Stomach (tissue), 19 donors: ENCODE data around the gene CEP20. TPM values are rescaled to one million over a fixed set of nuclear protein-coding genes. Genes with fewer than 3 reads are reported as not detected.
"Not testable (repeated sequence)": the region's sequence is repeated elsewhere in the genome, so short reads cannot be mapped to it uniquely, and the experiment has no call there.

ENCODE experiments used
- DNase-seq, 2 donors: peaks; one replicate each; pipeline versions ENCODE4 v3.0.0 to v3.0.0-alpha.2; 2013 to 2019
- H3K27ac ChIP-seq, 5 donors: fragments of 200-600 bp in 4 of 5; sonication (generic) in 4 of 5; one replicate each; pipeline ENCODE4 v1.5.1; 2013 to 2019; ENCODE audit warnings: mild to moderate bottlenecking in 1 of 5, moderate library complexity in 1 of 5
- H3K27me3 ChIP-seq, 3 donors: fragments of 200-600 bp; sonication (generic); one replicate each; pipeline ENCODE4 v1.5.1; 2017 to 2019; ENCODE audit warnings: mixed run types in 1 of 3
- H3K36me3 ChIP-seq, 4 donors: fragments of 200-600 bp; sonication (generic); 1 replicate in 3 of 4; 2 replicates in 1 of 4; pipeline ENCODE4 v1.5.1; 2016 to 2019
- H3K4me1 ChIP-seq, 4 donors: fragments of 200-600 bp; sonication (generic); one replicate each; pipeline ENCODE4 v1.5.1; 2016 to 2019
- H3K4me3 ChIP-seq, 4 donors: fragments of 200-600 bp; sonication (generic) in 3 of 4; one replicate each; pipeline ENCODE4 v1.5.1; 2016 to 2019; ENCODE audit warnings: mild to moderate bottlenecking in 1 of 4
- H3K9me3 ChIP-seq, 4 donors: fragments of 200-600 bp; sonication (generic); one replicate each; pipeline ENCODE4 v1.5.1; 2016 to 2019
- EP300 ChIP-seq: sonication (generic); formaldehyde crosslinking; IDR thresholded peaks from one replicate; pipeline ENCODE4 v1.6.1; 2017; ENCODE audit warnings: antibody characterized with exemption
- POLR2A ChIP-seq, 4 donors: fragments of 450-650 bp; IDR thresholded peaks; one replicate each; pipeline ENCODE4 v1.6.1; 2016; ENCODE audit warnings: antibody characterized with exemption in 4 of 4, control low read depth in 2 of 4, mild to moderate bottlenecking in 1 of 4, moderate library complexity in 1 of 4
- POLR2AphosphoS5 ChIP-seq, 3 donors: sonication (generic); formaldehyde crosslinking; IDR thresholded peaks; one replicate each; pipeline ENCODE4 v1.6.1; 2016; ENCODE audit warnings: antibody characterized with exemption in 3 of 3
- WGBS, 5 donors: extraction: QIAGEN DNeasy Blood & Tissue Kit in 3 of 5; methylation state at CpG; one replicate each; pipeline versions ENCODE4 v1.1.5 to v1.1.7; 2013 to 2018; 5-methylcytosine and 5-hydroxymethylcytosine counted together
- intact Hi-C: fragments of 100-400 bp; cut with DNase I; formaldehyde crosslinking; loops from one replicate; pipeline ENCODE4 v1.15.1; 2023; ENCODE audit warnings: low total_unique reads
- long read RNA-seq, 10 donors: transcript quantifications; one replicate each; lab custom pipeline, GENCODE V29; 2026
- polyA plus RNA-seq, 3 donors: library from polyadenylated mRNA; stranded (reverse); fragments of 200-250 nt; gene quantifications; one replicate each; pipeline ENCODE4 v1.2.3, GENCODE V29; 2013
- total RNA-seq, 5 donors: library from RNA; depleted of rRNA; stranded (reverse); fragments of >200 nt; gene quantifications; one replicate each; pipeline versions ENCODE4 v1.1.0 to v1.2.3, GENCODE V29; 2014 to 2016
- TF ChIP-seq, protein P1 (sequence below), 7 experiments: fragments of 450-650 bp in 4 of 7; fragments of 200-600 bp in 3 of 7; sonication (generic) in 3 of 7; IDR thresholded peaks; one replicate each; pipeline ENCODE4 v1.5.1; 2016 to 2019; ENCODE audit warnings: antibody characterized with exemption in 7 of 7, control low read depth in 2 of 7, mild to moderate bottlenecking in 1 of 7
- donor health status: healthy with polysubstance abuse.
- donor health status: Bipolar disorder and iron deficiency.
- donor health status: healthy.

CEP20 gene, protein sequence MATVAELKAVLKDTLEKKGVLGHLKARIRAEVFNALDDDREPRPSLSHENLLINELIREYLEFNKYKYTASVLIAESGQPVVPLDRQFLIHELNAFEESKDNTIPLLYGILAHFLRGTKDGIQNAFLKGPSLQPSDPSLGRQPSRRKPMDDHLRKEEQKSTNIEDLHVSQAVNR
- 10 to 100 TPM in 2 of 5 donors, 1 to 10 TPM in 3; 7.0 to 40.0 (median 8.2) TPM for total RNA-seq
- 10 to 100 TPM; 22.2 to 38.3 (median 24.0) TPM for polyA plus RNA-seq
- long read RNA-seq, donor 1, transcript FOPNL-201 (5 exons, 2,275 nt), result major isoform, 6 of 7 reads
- long read RNA-seq, donor 1, partial matches to known transcripts, result 0 of 7 reads
- long read RNA-seq, donor 1, other reads (novel, unspliced or antisense), result 0 of 7 reads
- long read RNA-seq, donor 2, transcript FOPNL-201 (5 exons, 2,275 nt), result major isoform, 10 of 10 reads
- long read RNA-seq, donor 2, partial matches to known transcripts, result 0 of 10 reads
- long read RNA-seq, donor 2, other reads (novel, unspliced or antisense), result 0 of 10 reads
- long read RNA-seq, donor 3, transcript FOPNL-201 (5 exons, 2,275 nt), result major isoform, 7 of 9 reads
- long read RNA-seq, donor 3, partial matches to known transcripts, result 0 of 9 reads
- long read RNA-seq, donor 3, other reads (novel, unspliced or antisense), result 0 of 9 reads
- long read RNA-seq, donor 4, partial matches to known transcripts, result 0 of 1 reads
- long read RNA-seq, donor 4, other reads (novel, unspliced or antisense), result 0 of 1 reads
- long read RNA-seq, donor 5, transcript FOPNL-201 (5 exons, 2,275 nt), result major isoform, 16 of 17 reads
- long read RNA-seq, donor 5, partial matches to known transcripts, result 0 of 17 reads
- long read RNA-seq, donor 5, other reads (novel, unspliced or antisense), result 0 of 17 reads
- long read RNA-seq, donor 6, transcript FOPNL-201 (5 exons, 2,275 nt), result major isoform, 12 of 15 reads
- long read RNA-seq, donor 6, partial matches to known transcripts, result 0 of 15 reads
- long read RNA-seq, donor 6, other reads (novel, unspliced or antisense), result 0 of 15 reads
- long read RNA-seq, donor 7, transcript FOPNL-201 (5 exons, 2,275 nt), result major isoform, 8 of 10 reads
- long read RNA-seq, donor 7, partial matches to known transcripts, result 0 of 10 reads
- long read RNA-seq, donor 7, other reads (novel, unspliced or antisense), result 0 of 10 reads
- long read RNA-seq, donor 8, transcript FOPNL-201 (5 exons, 2,275 nt), result major isoform, 13 of 13 reads
- long read RNA-seq, donor 8, partial matches to known transcripts, result 0 of 13 reads
- long read RNA-seq, donor 8, other reads (novel, unspliced or antisense), result 0 of 13 reads
- long read RNA-seq, donor 9, transcript FOPNL-201 (5 exons, 2,275 nt), result major isoform, 12 of 12 reads
- long read RNA-seq, donor 9, partial matches to known transcripts, result 0 of 12 reads
- long read RNA-seq, donor 9, other reads (novel, unspliced or antisense), result 0 of 12 reads
- long read RNA-seq, donor 10, transcript FOPNL-201 (5 exons, 2,275 nt), result major isoform, 7 of 8 reads
- long read RNA-seq, donor 10, partial matches to known transcripts, result 0 of 8 reads
- long read RNA-seq, donor 10, other reads (novel, unspliced or antisense), result 0 of 8 reads

DNA sequence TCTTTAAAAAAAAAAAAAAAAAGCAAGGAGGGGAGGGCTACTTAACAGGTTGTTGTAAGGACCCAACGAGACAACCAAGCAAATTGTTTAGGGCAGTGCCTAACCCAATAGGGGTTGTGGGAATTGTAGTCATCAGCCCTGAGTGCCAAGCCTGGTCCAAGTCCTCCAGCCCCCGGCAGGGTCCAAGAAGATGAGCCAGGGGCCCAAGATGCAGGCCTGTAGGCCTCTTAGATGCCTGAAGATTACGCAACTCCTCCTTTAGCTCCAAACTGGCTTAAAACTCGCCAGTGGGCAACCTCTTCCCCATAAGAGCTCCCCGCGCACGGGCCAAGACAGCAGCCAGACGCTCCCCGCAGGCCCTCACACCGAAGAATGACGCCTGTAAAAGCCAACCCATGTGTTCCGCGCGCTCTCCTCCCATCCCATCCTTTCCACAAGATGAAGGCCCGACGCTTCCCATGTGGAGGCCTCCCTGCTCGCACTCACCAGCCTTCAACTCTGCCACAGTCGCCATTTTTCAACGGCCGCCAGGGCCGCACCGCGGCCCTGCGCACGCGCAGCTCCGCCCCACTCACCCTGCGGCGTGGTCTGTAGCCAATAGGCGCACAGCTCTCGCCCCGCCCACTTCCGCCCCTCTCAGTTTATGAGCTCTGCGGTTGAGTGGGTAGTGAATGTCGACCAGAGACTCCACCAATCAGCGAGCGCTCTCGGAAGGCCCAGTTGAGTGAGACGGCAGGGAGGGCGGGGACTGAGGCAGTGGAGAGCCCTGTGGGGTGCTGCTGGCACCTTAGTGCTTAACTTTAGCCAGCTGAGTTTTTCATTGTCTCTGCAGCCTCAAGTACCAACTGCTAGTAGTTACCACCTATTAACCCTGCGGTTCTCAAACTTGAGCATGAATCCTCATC lies at the start of gene CEP20:
Gene CEP20 (minus strand): TSS at position 532 of the 905 bp plus-strand sequence. CDS start 18 bp downstream, at position 514.
- peak within 1 kb of the TSS; percentile 84 to 91 (median 86) for H3K27ac ChIP-seq
- no peaks in the 10 kb centered on the region for H3K9me3 ChIP-seq
- peaks cover 2 to 8% (median 6%) of the 10 kb centered on the region in 4 donors for H3K36me3 ChIP-seq
- peak; percentile 100 for DNase-seq
- no peaks in the 10 kb centered on the region for H3K27me3 ChIP-seq
- peaks cover 23 to 51% (median 36%) of the 10 kb centered on the region in 4 donors for H3K4me1 ChIP-seq
- TF ChIP-seq EP300 (no peak), POLR2AphosphoS5 (IDR thresholded peaks at IDR 0.05) (peak; percentile 48 to 74 (median 58)), POLR2A (IDR thresholded peaks at IDR 0.05) (peak in 1 of 4 donors; percentile 13)
- TF ChIP-seq, protein P1, sequence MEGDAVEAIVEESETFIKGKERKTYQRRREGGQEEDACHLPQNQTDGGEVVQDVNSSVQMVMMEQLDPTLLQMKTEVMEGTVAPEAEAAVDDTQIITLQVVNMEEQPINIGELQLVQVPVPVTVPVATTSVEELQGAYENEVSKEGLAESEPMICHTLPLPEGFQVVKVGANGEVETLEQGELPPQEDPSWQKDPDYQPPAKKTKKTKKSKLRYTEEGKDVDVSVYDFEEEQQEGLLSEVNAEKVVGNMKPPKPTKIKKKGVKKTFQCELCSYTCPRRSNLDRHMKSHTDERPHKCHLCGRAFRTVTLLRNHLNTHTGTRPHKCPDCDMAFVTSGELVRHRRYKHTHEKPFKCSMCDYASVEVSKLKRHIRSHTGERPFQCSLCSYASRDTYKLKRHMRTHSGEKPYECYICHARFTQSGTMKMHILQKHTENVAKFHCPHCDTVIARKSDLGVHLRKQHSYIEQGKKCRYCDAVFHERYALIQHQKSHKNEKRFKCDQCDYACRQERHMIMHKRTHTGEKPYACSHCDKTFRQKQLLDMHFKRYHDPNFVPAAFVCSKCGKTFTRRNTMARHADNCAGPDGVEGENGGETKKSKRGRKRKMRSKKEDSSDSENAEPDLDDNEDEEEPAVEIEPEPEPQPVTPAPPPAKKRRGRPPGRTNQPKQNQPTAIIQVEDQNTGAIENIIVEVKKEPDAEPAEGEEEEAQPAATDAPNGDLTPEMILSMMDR (IDR thresholded peaks at IDR 0.05), result peak in 1 of 7 experiments; percentile 42
- intact Hi-C loops, result loop anchor here (10.0 kb wide), 1 partner anchor 126 kb away; no protein-coding TSS in a partner anchor
- 0 to 1% (median 0%) methylated on average over 31 to 41 of the region's 41 CpGs for WGBS, 5 donors
- peak within 1 kb of the TSS; percentile 65 to 87 (median 76) for H3K4me3 ChIP-seq

DNA sequence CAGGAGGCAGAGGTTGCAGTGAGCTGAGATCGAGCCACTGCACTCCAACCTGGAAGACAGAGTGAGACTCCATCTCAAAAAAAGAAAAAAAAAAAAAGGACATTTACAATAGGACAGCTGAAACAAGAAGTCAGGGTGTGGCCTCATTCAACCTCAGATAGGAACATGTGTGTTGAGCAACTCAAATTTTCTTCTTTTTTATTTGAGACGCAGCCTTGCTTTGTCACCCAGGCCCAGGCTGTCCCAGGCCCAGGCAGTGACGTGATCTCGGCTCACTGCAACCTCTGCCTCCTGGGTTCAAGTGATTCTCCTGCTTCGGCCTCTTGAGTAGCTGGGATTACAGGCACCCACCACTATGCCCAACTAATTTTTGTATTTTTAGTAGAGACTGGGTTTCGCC lies 48.4 kb upstream of the CEP20 start:
- H3K4me1 ChIP-seq, H3K9me3 ChIP-seq, H3K27ac ChIP-seq, intact Hi-C loops, H3K36me3 ChIP-seq, H3K4me3 ChIP-seq, H3K27me3 ChIP-seq, DNase-seq: not testable (repeated sequence)
- 87 to 91% (median 91%) methylated on average over 6 of the region's 6 CpGs for WGBS, 5 donors

DNA sequence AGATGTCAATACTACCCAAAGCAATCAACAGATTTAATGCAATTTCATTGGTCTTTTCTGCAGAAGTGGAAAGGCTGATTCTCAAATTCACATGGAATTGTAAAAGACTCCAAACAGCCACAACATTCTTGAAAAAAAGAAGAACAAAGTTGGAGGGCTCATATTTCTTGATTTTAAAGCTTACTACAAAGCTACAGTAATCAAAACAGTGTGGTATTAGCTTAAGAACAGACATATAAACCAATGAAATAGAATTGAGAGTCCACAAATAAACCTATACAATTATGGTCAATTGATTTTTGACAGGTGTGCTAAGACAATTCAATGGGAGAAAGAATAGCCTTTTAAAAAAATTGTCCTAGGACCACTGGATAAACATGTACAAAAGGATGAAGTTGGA lies 46.6 kb upstream of the CEP20 start:
- DNase-seq, result no peak
- Histone ChIP-seq H3K9me3 (peaks cover 0 to 5% (median 0%) of the 10 kb centered on the region in 4 donors), H3K4me3 (no peak overlapping the region), H3K36me3 (no peaks in the 10 kb centered on the region), H3K27ac (no peak overlapping the region), H3K4me1 (no peaks in the 10 kb centered on the region), H3K27me3 (no peaks in the 10 kb centered on the region)
- intact Hi-C loops, result no loop called here
- TF ChIP-seq POLR2A (IDR thresholded peaks at IDR 0.05), result no peak
- TF ChIP-seq, protein P1 (IDR thresholded peaks at IDR 0.05), result no peak
- TF ChIP-seq POLR2AphosphoS5 (IDR thresholded peaks at IDR 0.05), result no peak
- TF ChIP-seq EP300, result no peak

DNA sequence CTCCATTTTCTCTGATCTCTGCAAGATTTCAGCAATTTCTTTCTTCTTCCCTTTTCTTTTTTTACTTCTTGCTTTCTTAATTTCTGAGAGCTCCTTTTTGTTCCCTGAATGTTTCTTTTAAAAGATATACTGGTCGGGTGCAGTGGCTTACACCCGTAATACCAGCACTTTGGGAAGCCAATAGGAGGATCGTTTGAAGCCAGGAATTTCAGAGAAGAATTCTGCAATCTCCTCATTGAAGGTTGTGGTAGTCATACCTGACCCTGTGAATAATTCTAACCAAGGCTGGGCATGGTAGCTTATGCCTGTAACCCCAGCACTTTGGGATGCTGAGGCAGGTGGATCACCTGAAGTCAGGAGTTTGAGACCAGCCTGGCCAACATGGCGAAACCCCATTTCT lies 45.4 kb upstream of the CEP20 start:
- intact Hi-C loops, result no loop called here
- 82 to 86% (median 84%) methylated on average over 4 of the region's 4 CpGs for WGBS, 5 donors
- Histone ChIP-seq H3K4me3 (no peak overlapping the region), H3K36me3 (no peaks in the 10 kb centered on the region), H3K27me3 (no peaks in the 10 kb centered on the region), H3K4me1 (no peaks in the 10 kb centered on the region), H3K9me3 (peaks cover 0 to 5% (median 0%) of the 10 kb centered on the region in 4 donors), H3K27ac (no peak overlapping the region)
- DNase-seq, result no peak
- TF ChIP-seq EP300, result no peak
- no peak for TF ChIP-seq POLR2AphosphoS5 (IDR thresholded peaks at IDR 0.05)
- TF ChIP-seq, protein P1 (IDR thresholded peaks at IDR 0.05), result no peak
- TF ChIP-seq POLR2A (IDR thresholded peaks at IDR 0.05), result no peak
